DOHH2 (cell line): ENCODE measurements around the gene RLF.

ENCODE experiments used
- H3F3A ChIP-seq: fragments of 200-600 bp; sonication (generic), shearing (Covaris generic); 2 replicates; pipeline ENCODE4 v1.6.0; 2016; ENCODE audit warnings: antibody characterized with exemption, mild to moderate bottlenecking; ENCODE audit not compliant: control insufficient read depth, insufficient read depth
- H3K27ac ChIP-seq: fragments of 200-600 bp; sonication (generic); 2 replicates; pipeline ENCODE4 v1.5.1; 2014; ENCODE audit warnings: low read depth, mild to moderate bottlenecking, low read length, moderate library complexity
- H3K27me3 ChIP-seq: fragments of 200-600 bp; sonication (generic); 2 replicates; pipeline ENCODE4 v1.6.1; 2014; ENCODE audit warnings: mild to moderate bottlenecking, low read length, mixed read lengths; ENCODE audit not compliant: control insufficient read depth
- H3K36me3 ChIP-seq: fragments of 200-600 bp; sonication (generic); 2 replicates; pipeline ENCODE4 v1.6.1; 2014; ENCODE audit warnings: mild to moderate bottlenecking, low read length, moderate library complexity, mixed read lengths; ENCODE audit not compliant: control insufficient read depth
- H3K4me1 ChIP-seq: fragments of 200-600 bp; sonication (generic); 2 replicates; pipeline ENCODE4 v1.6.1; 2014; ENCODE audit warnings: mild to moderate bottlenecking, low read length, mixed read lengths; ENCODE audit not compliant: control insufficient read depth
- H3K4me2 ChIP-seq: fragments of 200-600 bp; sonication (generic); 2 replicates; pipeline ENCODE4 v1.6.0; 2014; ENCODE audit warnings: mild to moderate bottlenecking, low read length, moderate library complexity
- H3K4me3 ChIP-seq: fragments of 200-600 bp; sonication (generic); 2 replicates; pipeline ENCODE4 v1.5.1; 2014; ENCODE audit warnings: mild to moderate bottlenecking, low read length, mixed read lengths
- H3K79me2 ChIP-seq: fragments of 200-600 bp; sonication (generic); 2 replicates; pipeline ENCODE4 v1.6.1; 2014; ENCODE audit warnings: mild to moderate bottlenecking, low read length, mixed read lengths; ENCODE audit not compliant: control insufficient read depth
- H3K9me2 ChIP-seq: fragments of 200-600 bp; sonication (generic); replicated peaks from 2 replicates; pipeline ENCODE4 v1.6.1; 2014; ENCODE audit warnings: mild to moderate bottlenecking, low read length, mixed read lengths; ENCODE audit not compliant: control insufficient read depth
- H3K9me3 ChIP-seq: fragments of 200-600 bp; sonication (generic); 2 replicates; pipeline ENCODE4 v1.6.1; 2014; ENCODE audit warnings: antibody characterized with exemption, low read length, mixed read lengths; ENCODE audit not compliant: control insufficient read depth, insufficient read depth
- H4K20me1 ChIP-seq: fragments of 200-600 bp; sonication (generic); 2 replicates; pipeline ENCODE4 v1.6.0; 2014; ENCODE audit warnings: low read depth, mild to moderate bottlenecking, antibody characterized with exemption, low read length, moderate library complexity; ENCODE audit not compliant: control insufficient read depth, insufficient read depth
- EZH2phosphoT487 ChIP-seq: fragments of 200-600 bp; sonication (generic); IDR thresholded peaks from 2 replicates; pipeline ENCODE4 v1.6.1; 2017; ENCODE audit warnings: borderline replicate concordance, mild to moderate bottlenecking, antibody characterized with exemption, low read length, moderate library complexity, mixed read lengths
- TF ChIP-seq, protein P1 (sequence below): fragments of 200-600 bp; sonication (generic); IDR thresholded peaks from one replicate; pipeline ENCODE4 v1.5.1; 2014; ENCODE audit warnings: antibody characterized with exemption, mild to moderate bottlenecking, low read depth, low read length; ENCODE audit not compliant: poor library complexity, severe bottlenecking

Gene RLF

DNA sequence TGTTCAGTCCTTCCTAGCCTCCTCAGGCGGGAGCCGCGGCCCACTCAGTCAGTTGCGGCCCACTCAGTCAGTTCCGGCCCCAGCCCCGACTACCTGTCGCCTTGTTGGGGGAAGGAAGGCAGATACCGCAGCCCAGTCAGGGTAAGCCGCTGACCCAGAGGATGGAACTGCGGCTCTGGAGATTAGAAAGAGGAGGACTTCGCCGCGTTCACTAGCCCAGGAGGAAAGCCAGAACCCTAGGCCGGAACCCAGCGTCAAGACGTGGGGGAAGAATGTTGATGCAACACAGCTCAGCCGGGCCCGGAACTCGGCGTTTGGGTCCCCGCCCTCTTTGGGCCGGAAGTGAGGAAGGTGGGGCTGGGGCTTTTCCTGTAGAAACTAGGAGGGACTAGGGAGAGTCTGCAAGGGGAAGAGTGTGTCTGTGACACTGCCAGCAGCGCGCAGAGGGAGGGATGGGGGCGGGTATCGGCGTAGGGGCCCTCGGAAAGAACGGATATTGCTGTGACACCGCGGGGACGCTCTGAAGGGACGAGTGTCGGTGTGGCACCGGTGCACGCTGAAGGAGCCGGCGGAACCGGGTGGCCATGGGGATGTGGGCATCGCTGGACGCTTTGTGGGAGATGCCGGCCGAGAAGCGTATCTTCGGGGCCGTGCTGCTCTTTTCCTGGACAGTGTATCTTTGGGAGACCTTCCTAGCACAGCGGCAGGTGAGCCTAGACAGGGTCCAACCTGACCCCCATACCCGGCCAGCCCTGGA lies 96.7 kb downstream of the RLF start, which contains the start of gene ZMPSTE24:
ZMPSTE24 (plus strand) TSS at position 549 of the 757 bp plus-strand sequence; CDS start at position 585, 36 bp downstream.
- TF ChIP-seq, protein P1, sequence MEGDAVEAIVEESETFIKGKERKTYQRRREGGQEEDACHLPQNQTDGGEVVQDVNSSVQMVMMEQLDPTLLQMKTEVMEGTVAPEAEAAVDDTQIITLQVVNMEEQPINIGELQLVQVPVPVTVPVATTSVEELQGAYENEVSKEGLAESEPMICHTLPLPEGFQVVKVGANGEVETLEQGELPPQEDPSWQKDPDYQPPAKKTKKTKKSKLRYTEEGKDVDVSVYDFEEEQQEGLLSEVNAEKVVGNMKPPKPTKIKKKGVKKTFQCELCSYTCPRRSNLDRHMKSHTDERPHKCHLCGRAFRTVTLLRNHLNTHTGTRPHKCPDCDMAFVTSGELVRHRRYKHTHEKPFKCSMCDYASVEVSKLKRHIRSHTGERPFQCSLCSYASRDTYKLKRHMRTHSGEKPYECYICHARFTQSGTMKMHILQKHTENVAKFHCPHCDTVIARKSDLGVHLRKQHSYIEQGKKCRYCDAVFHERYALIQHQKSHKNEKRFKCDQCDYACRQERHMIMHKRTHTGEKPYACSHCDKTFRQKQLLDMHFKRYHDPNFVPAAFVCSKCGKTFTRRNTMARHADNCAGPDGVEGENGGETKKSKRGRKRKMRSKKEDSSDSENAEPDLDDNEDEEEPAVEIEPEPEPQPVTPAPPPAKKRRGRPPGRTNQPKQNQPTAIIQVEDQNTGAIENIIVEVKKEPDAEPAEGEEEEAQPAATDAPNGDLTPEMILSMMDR = no peak
- no peak for TF ChIP-seq EZH2phosphoT487
- Histone ChIP-seq H3K79me2 (peaks cover 66% of the 10 kb centered on the region), H3K4me3 (peak within 1 kb of the TSS; percentile 99)

DNA sequence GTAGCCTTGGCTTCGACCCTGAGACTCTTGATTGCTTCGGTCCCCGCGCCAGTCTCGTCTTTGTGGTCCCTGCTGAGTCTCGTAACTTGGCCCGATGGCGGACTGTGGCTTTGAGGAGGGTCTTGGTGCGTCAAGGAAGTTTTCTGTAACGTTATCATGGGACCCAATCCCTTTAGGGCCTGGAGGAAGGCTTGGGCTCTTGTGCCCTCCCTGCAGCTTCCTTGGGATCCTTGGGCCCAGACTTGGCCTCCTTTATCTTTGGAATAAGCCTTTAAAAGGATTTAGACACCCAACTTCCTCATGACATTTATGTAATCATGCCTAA lies 97.2 kb downstream of the RLF start:
- TF ChIP-seq EZH2phosphoT487 = no peak
- TF ChIP-seq, protein P1 = no peak
- Histone ChIP-seq H3K27ac (peak overlapping the region; percentile 33), H3K4me3 (peak overlapping the region; percentile 99), H3F3A (peaks cover 3% of the 10 kb centered on the region), H3K36me3 (peaks cover 44% of the 10 kb centered on the region), H3K9me2 (no peaks in the 10 kb centered on the region), H3K4me2 (peak overlapping the region; percentile 70), H3K79me2 (peaks cover 71% of the 10 kb centered on the region), H3K9me3 (no peaks in the 10 kb centered on the region), H3K27me3 (no peaks in the 10 kb centered on the region), H4K20me1 (no peaks in the 10 kb centered on the region), H3K4me1 (peaks cover 11% of the 10 kb centered on the region)

More for the DNA sequence above, 96.7 kb downstream of the RLF start, which contains the start of gene ZMPSTE24:
- H3K4me2 ChIP-seq = peak within 1 kb of the TSS; percentile 77
- no peaks in the 10 kb centered on the region for H4K20me1 ChIP-seq
- H3K27me3 ChIP-seq = no peaks in the 10 kb centered on the region
- no peaks in the 10 kb centered on the region for H3K9me3 ChIP-seq
- H3K36me3 ChIP-seq = peaks cover 39% of the 10 kb centered on the region
- no peaks in the 10 kb centered on the region for H3K9me2 ChIP-seq
- H3K4me1 ChIP-seq = peaks cover 11% of the 10 kb centered on the region
- peak within 1 kb of the TSS; percentile 90 for H3K27ac ChIP-seq
- peaks cover 3% of the 10 kb centered on the region for H3F3A ChIP-seq

DNA sequence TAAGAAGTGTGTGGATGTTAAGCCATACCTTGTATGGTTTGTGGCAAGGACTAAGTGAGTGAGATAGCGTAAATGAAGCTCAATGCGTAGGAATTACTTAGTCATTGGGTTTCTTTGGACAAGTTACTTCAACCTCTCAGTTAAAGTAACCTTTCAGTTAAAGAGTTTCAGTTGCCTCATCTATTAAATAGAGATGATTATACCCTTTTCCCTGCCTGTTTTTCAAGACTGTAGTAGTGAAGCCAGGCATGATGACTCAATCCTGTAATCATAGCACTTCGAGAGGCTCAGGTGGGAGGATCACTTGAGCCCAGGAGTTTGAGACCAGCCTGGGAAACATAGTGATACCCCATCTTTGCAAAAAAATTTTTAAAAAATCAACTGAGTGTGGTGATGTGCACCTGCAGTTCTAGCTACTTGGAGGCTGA lies 103.2 kb downstream of the RLF start:
- no peak for TF ChIP-seq EZH2phosphoT487
- TF ChIP-seq, protein P1 = no peak
- Histone ChIP-seq H3K4me2 (no peak overlapping the region), H4K20me1 (no peaks in the 10 kb centered on the region), H3K4me3 (no peak overlapping the region), H3K27me3 (no peaks in the 10 kb centered on the region), H3K9me3 (no peaks in the 10 kb centered on the region), H3K9me2 (no peaks in the 10 kb centered on the region), H3K4me1 (no peaks in the 10 kb centered on the region), H3K36me3 (peaks cover 79% of the 10 kb centered on the region), H3K27ac (no peak overlapping the region), H3K79me2 (peaks cover 59% of the 10 kb centered on the region), H3F3A (peaks cover 3% of the 10 kb centered on the region; the same call in 1 of the 2 replicates)
